Psoas muscle (tissue), 8 donors: ENCODE data around the gene RBM48. TPM values are rescaled to one million over a fixed set of nuclear protein-coding genes. Genes with fewer than 3 reads are reported as not detected.

Experiments used
- ATAC-seq, 4 donors: fragments of 200-7000 bp; cut with Tn5 transposase; one replicate each; pipeline ENCODE4 v1.9.1; 2020; ENCODE audit warnings: moderate library complexity in 3 of 4, mild to moderate bottlenecking in 2 of 4
- DNase-seq, 2 donors: peaks; one replicate each; pipeline ENCODE4 v3.0.0-alpha.2; 2020
- H3K27ac ChIP-seq: fragments of 200-600 bp; one replicate; pipeline ENCODE4 v1.8.0; 2022
- H3K27me3 ChIP-seq, 3 donors: fragments of 200-600 bp in 1 of 3; one replicate each; pipeline versions ENCODE4 v1.6.1 to v1.8.0; 2013 to 2022; ENCODE audit warnings: low read length in 2 of 3, mild to moderate bottlenecking in 2 of 3, moderate library complexity in 1 of 3; ENCODE audit not compliant: insufficient read depth in 3 of 3
- H3K36me3 ChIP-seq, 2 donors: fragments of 200-600 bp in 1 of 2; one replicate each; pipeline versions ENCODE4 v1.6.1 to v1.8.0; 2013 to 2022; ENCODE audit warnings: low read depth in 1 of 2, mild to moderate bottlenecking in 1 of 2, moderate library complexity in 1 of 2; ENCODE audit not compliant: insufficient read depth in 1 of 2
- H3K4me1 ChIP-seq: fragments of 200-600 bp; one replicate; pipeline ENCODE4 v1.8.0; 2022
- H3K4me3 ChIP-seq: fragments of 200-600 bp; one replicate; pipeline ENCODE4 v1.8.0; 2022; ENCODE audit warnings: mild to moderate bottlenecking
- H3K9me3 ChIP-seq: fragments of 200-600 bp; one replicate; pipeline ENCODE4 v1.8.0; 2022
- CTCF ChIP-seq: fragments of 200-600 bp; IDR thresholded peaks from one replicate; pipeline ENCODE4 v1.8.0; 2022; ENCODE audit warnings: antibody characterized with exemption
- WGBS, 3 donors: extraction: QIAGEN DNeasy Blood & Tissue Kit; methylation state at CpG; one replicate each; pipeline versions ENCODE4 v1.1.6 to v1.1.7; 2013; 5-methylcytosine and 5-hydroxymethylcytosine counted together
- intact Hi-C, 2 donors: fragments of 100-400 bp; cut with DNase I; formaldehyde crosslinking; loops; one replicate each; pipeline versions ENCODE4 v1.11.0 to v1.14.2; 2022
- polyA plus RNA-seq, 3 donors: library from polyadenylated mRNA; stranded (reverse); fragments of 200-250 nt; gene quantifications; one replicate each; pipeline ENCODE4 v1.2.3, GENCODE V29; 2013
- total RNA-seq, 4 donors: library from RNA; stranded (reverse); fragmentation: NEBNext Ultra II Directional in 2 of 4; extraction: Animal tissue kit (Norgen Biotek cat#: 25700) in 2 of 4; gene quantifications; one replicate each; pipeline versions ENCODE4 v1.2.1 to v1.2.4, GENCODE V29; 2021 to 2023
- donor health status: healthy with polysubstance abuse.
- donor health status: DM: no; HTN: no; CAD: no; lungs with moderate emphysema.
- donor health status: Bipolar disorder and iron deficiency.
- donor health status: healthy.
- donor health status: DM: yes; HTN: yes; CAD: no.
- donor health status: DM: no; HTN: no; CAD: no.
- donor health status: DM: no; HTN: no; CAD: no.
- donor health status: DM: yes; HTN: yes; CAD: no.

The RBM48 gene
- total and polyA plus RNA-seq, 7 donors = 7.7 to 28.0 (median 12.3) TPM

DNA sequence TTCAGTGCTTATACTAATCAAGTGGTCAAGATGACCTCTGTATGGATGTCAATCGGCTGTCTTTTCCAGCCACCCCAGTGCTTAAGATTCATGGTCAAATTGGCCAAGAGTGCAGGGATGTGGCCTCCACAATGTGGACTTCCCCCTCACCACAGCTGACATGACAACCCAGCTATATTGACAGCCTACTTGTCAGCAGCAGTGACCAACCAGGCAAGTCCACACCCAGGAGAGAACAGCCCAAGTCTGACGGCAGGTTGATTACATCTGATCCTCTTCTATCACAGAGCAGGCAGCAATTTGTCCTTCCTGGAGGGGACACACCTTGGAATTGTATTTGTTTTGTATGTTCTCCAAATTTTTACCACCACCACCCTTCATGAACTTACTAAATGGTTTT lies 42.6 kb upstream of the RBM48 start:
- H3K36me3 ChIP-seq = peaks cover 2 to 70% of the 10 kb centered on the region in 2 donors

GRCh38 chr7:92487804-92488203 lies 40.8 kb upstream of the RBM48 start:
- Histone ChIP-seq H3K27me3 (no peaks in the 10 kb centered on the region), H3K36me3 (peaks cover 4 to 85% of the 10 kb centered on the region in 2 donors), H3K27ac (no peak overlapping the region), H3K4me1 (no peaks in the 10 kb centered on the region), H3K4me3 (no peak overlapping the region), H3K9me3 (no peaks in the 10 kb centered on the region)
- intact Hi-C loops = no loop called here
- ATAC-seq (no peak), DNase-seq (no peak)
- TF ChIP-seq CTCF = no peak

More for the DNA sequence above, 42.6 kb upstream of the RBM48 start:
- Histone ChIP-seq H3K4me1 (no peaks in the 10 kb centered on the region), H3K27ac (peak overlapping the region; percentile 16), H3K27me3 (no peaks in the 10 kb centered on the region), H3K9me3 (no peaks in the 10 kb centered on the region), H3K4me3 (no peak overlapping the region)
- no peak for DNase-seq
- intact Hi-C loops = no loop called here
- ATAC-seq = peak in 2 of 4 donors; percentile 16 to 37
- WGBS, 3 donors = 69 to 84% (median 72%) methylated on average over 2 of the region's 2 CpGs
- TF ChIP-seq CTCF = no peak

DNA sequence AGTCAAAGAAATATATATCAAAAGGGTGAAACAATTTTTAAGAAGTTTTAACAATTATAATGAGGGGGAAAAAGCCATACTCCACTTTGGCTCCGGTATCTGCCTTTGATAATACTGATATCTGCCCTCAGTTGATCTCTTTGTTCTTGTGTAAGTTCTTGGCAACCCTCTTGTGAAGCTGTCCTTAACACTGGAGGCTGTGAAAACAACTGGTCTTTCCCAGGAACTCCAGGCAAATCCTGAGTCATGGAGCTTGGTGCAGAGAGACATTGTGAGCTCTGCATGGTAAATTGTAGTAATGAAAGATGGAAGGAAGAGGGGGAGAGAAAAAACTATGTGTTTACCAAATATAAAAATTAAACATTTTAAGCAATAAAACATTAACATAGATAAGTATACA lies 39.0 kb upstream of the RBM48 start:
- WGBS, 3 donors = 56 to 67% (median 62%) methylated on average over 1 of the region's 1 CpG
- Histone ChIP-seq H3K27me3 (no peaks in the 10 kb centered on the region), H3K4me3 (no peak overlapping the region), H3K9me3 (no peaks in the 10 kb centered on the region), H3K4me1 (no peaks in the 10 kb centered on the region), H3K27ac (no peak overlapping the region), H3K36me3 (peaks cover 4 to 100% of the 10 kb centered on the region in 2 donors)
- intact Hi-C loops = loop anchor here (10.0 kb wide), 2 partner anchors 255 to 275 kb away; no protein-coding TSS in a partner anchor
- DNase-seq = no peak
- ATAC-seq = peak; percentile 46 to 89 (median 85)
- TF ChIP-seq CTCF = no peak

GRCh38 chr7:92496876-92497275 lies 31.7 kb upstream of the RBM48 start:
- ATAC-seq (no peak), DNase-seq (no peak)
- Histone ChIP-seq H3K27me3 (no peaks in the 10 kb centered on the region), H3K4me3 (no peak overlapping the region), H3K36me3 (peaks cover 6 to 100% of the 10 kb centered on the region in 2 donors), H3K27ac (no peak overlapping the region), H3K4me1 (no peaks in the 10 kb centered on the region), H3K9me3 (no peaks in the 10 kb centered on the region)
- intact Hi-C loops = loop anchor here (10.0 kb wide), 2 partner anchors 262 to 282 kb away; no protein-coding TSS in a partner anchor
- TF ChIP-seq CTCF = no peak
- 86 to 95% (median 86%) methylated on average over 2 of the region's 2 CpGs for WGBS, 3 donors

GRCh38 chr7:92498557-92498956 lies 30.0 kb upstream of the RBM48 start:
- intact Hi-C loops = loop anchor here (10.0 kb wide), 2 partner anchors 264 to 284 kb away; no protein-coding TSS in a partner anchor
- peaks cover 6 to 100% of the 10 kb centered on the region in 2 donors for H3K36me3 ChIP-seq
- WGBS, 3 donors = 92 to 97% (median 96%) methylated on average over 2 of the region's 2 CpGs

More at GRCh38 chr7:92498557-92498956, 30.0 kb upstream of the RBM48 start:
- H3K4me1 ChIP-seq = no peaks in the 10 kb centered on the region
- no peaks in the 10 kb centered on the region for H3K9me3 ChIP-seq
- TF ChIP-seq CTCF = no peak
- no peak overlapping the region for H3K27ac ChIP-seq
- H3K27me3 ChIP-seq = no peaks in the 10 kb centered on the region
- ATAC-seq (no peak), DNase-seq (no peak)
- H3K4me3 ChIP-seq = no peak overlapping the region
